MCF 10A (cell line): ENCODE measurements around the gene ETF1. TPM values are rescaled to one million over a fixed set of nuclear protein-coding genes. Genes with fewer than 3 reads are reported as not detected.

ENCODE experiments used
- BruUV-seq: library from RNA; stranded (reverse); fragments of 400-500 nt; replicated peaks from 2 replicates; lab custom pipeline; 2021; lab: Mats Ljungman, UMichigan
- CTCF ChIA-PET: fragments of 300-600 bp; sonication (Branson Sonifier 250); formaldehyde crosslinking; extraction: SDS; loops from one replicate; lab custom pipeline; 2021; ENCODE audit warnings: antibody characterized with exemption, inconsistent platforms; lab: Yijun Ruan, JAX
- POLR2A ChIA-PET: fragments of 300-600, 350-650 bp; sonication (Branson Sonifier 250); formaldehyde crosslinking; extraction: SDS; loops from one replicate; lab custom pipeline; 2020; ENCODE audit warnings: antibody characterized with exemption, inconsistent platforms; lab: Yijun Ruan, JAX
- DNase-seq: peaks from one replicate; pipeline ENCODE4 v3.0.0-alpha.2; 2018; ENCODE audit not compliant: unreplicated experiment
- H3K27ac Mint-ChIP-seq: one replicate; pipeline ENCODE4 v1.8.0; 2022; ENCODE audit warnings: mild to moderate bottlenecking, low read depth, mixed read lengths; ENCODE audit not compliant: unreplicated experiment
- H3K27me3 Mint-ChIP-seq: one replicate; pipeline ENCODE4 v1.8.0; 2022; ENCODE audit warnings: mixed read lengths; ENCODE audit not compliant: insufficient read depth, unreplicated experiment
- H3K36me3 Mint-ChIP-seq: one replicate; pipeline ENCODE4 v1.8.0; 2022; ENCODE audit warnings: mild to moderate bottlenecking, moderate library complexity, mixed read lengths; ENCODE audit not compliant: insufficient read depth, unreplicated experiment
- H3K4me1 Mint-ChIP-seq: one replicate; pipeline ENCODE4 v1.8.0; 2022; ENCODE audit warnings: mixed read lengths; ENCODE audit not compliant: insufficient read depth, unreplicated experiment
- H3K4me3 Mint-ChIP-seq: one replicate; pipeline ENCODE4 v1.8.0; 2022; ENCODE audit warnings: mild to moderate bottlenecking, moderate library complexity, mixed read lengths; ENCODE audit not compliant: unreplicated experiment
- H3K9me3 Mint-ChIP-seq: one replicate; pipeline ENCODE4 v1.8.0; 2022; ENCODE audit warnings: mixed read lengths; ENCODE audit not compliant: unreplicated experiment
- intact Hi-C: fragments of 100-400 bp; cut with micrococcal nuclease; formaldehyde crosslinking; loops from 2 replicates; pipeline ENCODE4 v1.14.1; 2022
- total RNA-seq: library from RNA; stranded (reverse); gene quantifications from 2 replicates; pipeline ENCODE4 v1.2.3, GENCODE V29; 2022
- TF ChIP-seq, protein P1 (sequence below): fragments of 200-600 bp; IDR thresholded peaks from one replicate; pipeline ENCODE4 v1.8.0; 2022; ENCODE audit warnings: antibody characterized with exemption, mild to moderate bottlenecking; ENCODE audit not compliant: unreplicated experiment

Gene ETF1
- total RNA-seq, 1 experiment from 2014 or later: 349 TPM

DNA sequence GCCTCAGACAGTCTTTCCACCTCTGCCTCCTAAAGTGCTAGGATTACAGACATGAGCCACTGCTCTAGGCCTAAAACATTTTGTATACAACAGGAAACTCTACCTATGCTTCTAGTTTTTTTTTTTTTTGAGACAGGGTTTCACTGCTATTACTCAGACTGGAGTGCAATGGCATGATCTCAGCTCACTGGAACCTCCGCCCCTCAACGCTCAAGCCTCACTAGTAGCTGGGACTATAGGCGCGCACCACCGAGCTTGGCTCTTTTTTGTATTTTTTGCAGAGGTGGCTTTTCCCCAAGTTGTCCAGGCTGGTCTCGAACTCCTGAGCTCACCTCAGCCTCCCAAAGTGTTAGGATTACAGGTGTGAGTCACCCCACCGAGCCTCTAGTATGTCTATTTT, 26.7 kb upstream of the ETF1 start:
- ChIA-PET POLR2A (interaction anchor here (0.6 to 1.8 kb wide), 9 partner anchors 10 to 724 kb away, joined by 3 to 4 read pairs (median 3); partner anchors contain the start of genes CDC25C, EGR1, ETF1 and MATR3), CTCF (interaction anchor here (0.6 to 2.3 kb wide), 10 partner anchors 13 to 652 kb away, joined by 3 to 7 read pairs (median 4); partner anchors contain the start of gene EGR1)
- no peaks in the 10 kb centered on the region for H3K27me3 Mint-ChIP-seq
- no peak for DNase-seq
- BruUV-seq: no TSS peak
- peak overlapping the region; percentile 63 for H3K27ac Mint-ChIP-seq
- H3K9me3 Mint-ChIP-seq: no peaks in the 10 kb centered on the region
- TF ChIP-seq, protein P1, sequence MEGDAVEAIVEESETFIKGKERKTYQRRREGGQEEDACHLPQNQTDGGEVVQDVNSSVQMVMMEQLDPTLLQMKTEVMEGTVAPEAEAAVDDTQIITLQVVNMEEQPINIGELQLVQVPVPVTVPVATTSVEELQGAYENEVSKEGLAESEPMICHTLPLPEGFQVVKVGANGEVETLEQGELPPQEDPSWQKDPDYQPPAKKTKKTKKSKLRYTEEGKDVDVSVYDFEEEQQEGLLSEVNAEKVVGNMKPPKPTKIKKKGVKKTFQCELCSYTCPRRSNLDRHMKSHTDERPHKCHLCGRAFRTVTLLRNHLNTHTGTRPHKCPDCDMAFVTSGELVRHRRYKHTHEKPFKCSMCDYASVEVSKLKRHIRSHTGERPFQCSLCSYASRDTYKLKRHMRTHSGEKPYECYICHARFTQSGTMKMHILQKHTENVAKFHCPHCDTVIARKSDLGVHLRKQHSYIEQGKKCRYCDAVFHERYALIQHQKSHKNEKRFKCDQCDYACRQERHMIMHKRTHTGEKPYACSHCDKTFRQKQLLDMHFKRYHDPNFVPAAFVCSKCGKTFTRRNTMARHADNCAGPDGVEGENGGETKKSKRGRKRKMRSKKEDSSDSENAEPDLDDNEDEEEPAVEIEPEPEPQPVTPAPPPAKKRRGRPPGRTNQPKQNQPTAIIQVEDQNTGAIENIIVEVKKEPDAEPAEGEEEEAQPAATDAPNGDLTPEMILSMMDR: no peak
- intact Hi-C loops: no loop called here
- H3K4me1 Mint-ChIP-seq: peaks cover 29% of the 10 kb centered on the region
- peaks cover 100% of the 10 kb centered on the region for H3K36me3 Mint-ChIP-seq
- peak overlapping the region; percentile 39 for H3K4me3 Mint-ChIP-seq

DNA sequence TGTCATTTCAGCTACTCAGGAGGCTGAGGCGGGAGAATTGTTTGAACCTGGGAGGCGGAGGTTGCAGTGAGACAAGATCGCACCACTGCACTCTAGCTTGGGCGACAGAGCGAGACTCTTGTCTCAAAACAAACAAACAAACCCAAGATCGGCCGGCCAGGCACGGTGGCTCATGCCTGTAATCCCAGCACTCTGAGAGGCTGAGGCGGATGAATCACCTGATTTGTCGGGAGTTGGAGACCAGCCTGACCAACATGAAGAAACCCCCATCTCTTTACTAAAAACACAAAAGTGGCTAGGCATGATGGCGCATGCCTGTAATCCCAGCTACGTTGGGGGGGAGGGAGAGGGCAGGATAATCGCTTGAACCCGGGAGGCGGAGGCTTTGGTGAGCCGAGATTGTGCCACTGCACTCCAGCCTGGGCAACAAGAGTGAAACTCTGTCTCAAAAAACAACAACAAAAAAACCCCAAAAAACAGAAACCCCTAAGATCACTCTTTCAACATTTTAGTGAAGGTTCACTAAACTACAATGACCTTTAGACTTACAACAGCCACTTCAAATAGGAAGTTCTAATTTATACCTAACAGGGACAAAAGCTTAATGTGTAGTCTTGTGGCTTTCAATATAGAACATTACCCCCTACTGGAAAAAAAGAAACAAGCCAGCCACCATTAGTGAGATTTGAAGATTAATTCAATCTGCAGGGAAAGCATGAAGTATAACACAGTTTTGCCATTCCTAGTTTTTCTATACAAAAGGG, 25.2 kb upstream of the ETF1 start:
- POLR2A ChIA-PET: interaction anchor here (0.6 to 2.2 kb wide), 6 partner anchors 11 to 725 kb away, joined by 3 to 9 read pairs (median 4); partner anchors contain the start of genes EGR1 and MATR3
- CTCF ChIA-PET: interaction anchor here (0.7 to 2.3 kb wide), 8 partner anchors 13 to 389 kb away, joined by 3 to 6 read pairs (median 4); no protein-coding TSS in a partner anchor
- peaks cover 35% of the 10 kb centered on the region for H3K4me1 Mint-ChIP-seq
- BruUV-seq: no TSS peak
- peaks cover 99% of the 10 kb centered on the region for H3K36me3 Mint-ChIP-seq
- no peak overlapping the region for H3K4me3 Mint-ChIP-seq
- peak overlapping the region; percentile 63 for H3K27ac Mint-ChIP-seq
- TF ChIP-seq, protein P1: no peak
- no peaks in the 10 kb centered on the region for H3K27me3 Mint-ChIP-seq
- intact Hi-C loops: no loop called here
- H3K9me3 Mint-ChIP-seq: no peaks in the 10 kb centered on the region
- peak; percentile 54 for DNase-seq

DNA sequence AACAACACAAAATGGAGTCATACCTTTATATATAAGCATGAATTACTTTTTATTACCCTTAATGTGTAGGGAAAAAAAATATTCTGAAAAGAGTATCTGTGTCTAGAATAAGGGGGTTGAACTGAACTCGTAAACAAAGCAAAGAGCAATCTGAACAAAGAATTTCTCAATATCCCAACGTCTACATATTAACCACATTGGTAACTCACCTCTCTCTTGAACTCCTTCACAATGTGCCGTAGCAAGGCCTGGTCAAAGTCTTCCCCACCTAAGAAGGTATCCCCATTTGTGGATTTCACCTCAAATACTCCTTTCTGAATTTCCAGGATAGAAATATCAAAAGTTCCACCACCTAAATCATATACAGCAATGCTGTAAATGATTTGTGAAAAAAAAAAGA, 23.8 kb upstream of the ETF1 start:
- Mint-ChIP-seq H3K27me3 (no peaks in the 10 kb centered on the region), H3K27ac (peak overlapping the region; percentile 63), H3K36me3 (peaks cover 95% of the 10 kb centered on the region), H3K9me3 (no peaks in the 10 kb centered on the region), H3K4me3 (no peak overlapping the region), H3K4me1 (peaks cover 29% of the 10 kb centered on the region)
- CTCF ChIA-PET: interaction anchor here (0.5 to 2.2 kb wide), 11 partner anchors 10 to 1081 kb away, joined by 3 to 15 read pairs (median 4); no protein-coding TSS in a partner anchor
- intact Hi-C loops: no loop called here
- POLR2A ChIA-PET: interaction anchor here (0.7 to 2.4 kb wide), 7 partner anchors 8 to 665 kb away, joined by 3 to 20 read pairs (median 6); partner anchors contain the start of gene HSPA9
- BruUV-seq: no TSS peak
- no peak for DNase-seq
- TF ChIP-seq, protein P1: no peak
